LNCaP clone FGC (cell line): Measurements from ENCODE around the gene GALNT12.

Experiments used
- DNase-seq: peaks from one replicate; pipeline ENCODE4 v3.0.0-alpha.2; 2011; ENCODE audit warnings: low read depth
- H3K4me3 ChIP-seq: 2 replicates; pipeline ENCODE4 v1.5.1; 2011; ENCODE audit warnings: mild to moderate bottlenecking, low read depth, low read length, control low read depth
- CTCF ChIP-seq: IDR thresholded peaks from 2 replicates; pipeline ENCODE4 v1.5.1; 2012; ENCODE audit warnings: mild to moderate bottlenecking; ENCODE audit not compliant: control insufficient read depth, insufficient read depth; ENCODE audit errors: extremely low read depth

GALNT12 gene

GRCh38 chr9:98811051-98811650, 3.7 kb downstream of the GALNT12 start:
- DNase-seq = no peak
- TF ChIP-seq CTCF = no peak
- no peak overlapping the region for H3K4me3 ChIP-seq

- H3K4me3 ChIP-seq = no peak overlapping the region
- DNase-seq = no peak
- TF ChIP-seq CTCF = no peak
Measured at GRCh38 chr9:98815391-98815951, 8.0 kb downstream of the GALNT12 start.

- H3K4me3 ChIP-seq = no peak overlapping the region
- TF ChIP-seq CTCF = no peak
- DNase-seq = no peak
Measured at GRCh38 chr9:98818764-98819163, 11.3 kb downstream of the GALNT12 start.

DNA sequence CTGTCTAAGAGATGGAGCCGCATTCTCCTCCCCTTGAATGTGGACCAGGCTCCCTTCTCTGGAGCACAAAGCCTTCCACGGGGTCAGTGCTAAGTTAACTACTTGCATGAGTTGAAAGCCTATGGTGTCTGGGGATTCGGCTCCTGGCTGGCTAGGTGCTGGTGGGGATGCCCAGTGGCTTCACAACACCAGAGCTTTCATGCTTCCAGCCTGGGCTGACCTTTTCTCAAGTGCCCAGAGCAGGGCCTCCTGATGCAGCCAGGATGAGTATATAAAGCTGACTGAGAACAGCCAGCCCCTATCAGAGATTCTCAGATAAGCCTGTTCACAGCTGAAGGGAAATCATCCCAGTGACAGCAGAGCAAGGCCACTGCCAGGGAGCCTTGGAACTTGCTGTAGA, 11.8 kb downstream of the GALNT12 start:
- H3K4me3 ChIP-seq = no peak overlapping the region
- no peak for TF ChIP-seq CTCF
- DNase-seq = no peak

DNA sequence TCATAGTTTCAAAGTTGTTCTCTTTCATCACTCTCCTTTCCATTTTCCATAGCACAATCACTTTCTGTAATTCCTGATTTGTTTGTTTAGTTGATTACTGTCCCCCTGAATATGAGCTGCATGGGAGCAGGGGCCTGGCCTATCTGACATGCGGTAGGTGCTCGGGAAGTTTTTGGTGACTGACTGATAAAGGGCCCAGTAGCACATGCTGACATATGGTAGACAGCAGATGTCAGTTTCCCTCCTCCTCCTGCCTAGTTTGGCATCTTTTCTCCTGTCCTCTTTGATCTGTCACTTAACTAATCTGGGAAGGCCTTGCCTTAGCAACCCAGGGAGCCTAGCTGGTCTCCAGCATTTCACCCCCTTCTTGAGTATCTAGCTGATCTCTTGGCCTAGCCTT, 14.4 kb downstream of the GALNT12 start:
- H3K4me3 ChIP-seq = no peak overlapping the region
- DNase-seq = no peak
- TF ChIP-seq CTCF = no peak

- DNase-seq = no peak
- TF ChIP-seq CTCF = no peak
- H3K4me3 ChIP-seq = no peak overlapping the region
Measured at GRCh38 chr9:98822661-98823060, 15.2 kb downstream of the GALNT12 start.

GRCh38 chr9:98823666-98824334, 16.3 kb downstream of the GALNT12 start:
- TF ChIP-seq CTCF = no peak
- DNase-seq = no peak
- H3K4me3 ChIP-seq = no peak overlapping the region
